ENCODE data around the gene USP26. TPM values are rescaled to one million over a fixed set of nuclear protein-coding genes. Genes with fewer than 3 reads are reported as not detected.

USP26 gene
- polyA plus RNA-seq, 2 of the 4 experiments (the other 2 are of a cell fraction) = not detected

GRCh38 chrX:133053861-133054598, 42.9 kb downstream of the USP26 start:
- H3K4me3 ChIP-seq = no peak overlapping the region
- ATAC-seq = no peak
- no peak for TF ChIP-seq HOXA7 (CRISPR knock-in tag; IDR thresholded peaks at IDR 0.05)
- no peak for TF ChIP-seq EHF (CRISPR knock-in tag; IDR thresholded peaks at IDR 0.05)
- no peak for TF ChIP-seq ZFP36 (IDR thresholded peaks at IDR 0.05; ENCODE audit: borderline replicate concordance, partially characterized antibody)
- no peak for TF ChIP-seq HOXB5 (CRISPR knock-in tag; IDR thresholded peaks at IDR 0.05)
- no peak for TF ChIP-seq MAZ (IDR thresholded peaks at IDR 0.05; ENCODE audit: borderline replicate concordance, low read depth, low read length)
- no peak for TF ChIP-seq ELK1 (IDR thresholded peaks at IDR 0.05; ENCODE audit: low read depth, low read length)
- TF ChIP-seq RCOR1 (IDR thresholded peaks at IDR 0.05; ENCODE audit: low read depth, low read length) = no peak
- TF ChIP-seq HEYL (CRISPR knock-in tag; IDR thresholded peaks at IDR 0.05) = no peak
- no peak for TF ChIP-seq TP53 (CRISPR knock-in tag; IDR thresholded peaks at IDR 0.05)
- TF ChIP-seq JUN (IDR thresholded peaks at IDR 0.05) = no peak
- no peak for TF ChIP-seq EHMT2 (IDR thresholded peaks at IDR 0.05; ENCODE audit: low read depth)
- TF ChIP-seq HOXB13 (CRISPR knock-in tag; IDR thresholded peaks at IDR 0.05; ENCODE audit: low read depth) = no peak
- TF ChIP-seq SREBF2 (IDR thresholded peaks at IDR 0.05) = no peak
- no peak for TF ChIP-seq KDM1A (IDR thresholded peaks at IDR 0.05; ENCODE audit: low read depth)
- TF ChIP-seq BCL3 (IDR thresholded peaks at IDR 0.05) = no peak
- TF ChIP-seq FOSL2 (IDR thresholded peaks at IDR 0.05) = no peak
- TF ChIP-seq FOSL2 (CRISPR knock-in tag; IDR thresholded peaks at IDR 0.05) = no peak
- TF ChIP-seq, protein P1, sequence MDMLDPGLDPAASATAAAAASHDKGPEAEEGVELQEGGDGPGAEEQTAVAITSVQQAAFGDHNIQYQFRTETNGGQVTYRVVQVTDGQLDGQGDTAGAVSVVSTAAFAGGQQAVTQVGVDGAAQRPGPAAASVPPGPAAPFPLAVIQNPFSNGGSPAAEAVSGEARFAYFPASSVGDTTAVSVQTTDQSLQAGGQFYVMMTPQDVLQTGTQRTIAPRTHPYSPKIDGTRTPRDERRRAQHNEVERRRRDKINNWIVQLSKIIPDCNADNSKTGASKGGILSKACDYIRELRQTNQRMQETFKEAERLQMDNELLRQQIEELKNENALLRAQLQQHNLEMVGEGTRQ (IDR thresholded peaks at IDR 0.05) = no peak
- TF ChIP-seq FOSB (CRISPR knock-in tag; IDR thresholded peaks at IDR 0.05) = no peak
- no peak for DNase-seq (ENCODE audit: low read depth in 1 of 2, low spot score in 1 of 2)
- WGBS (ENCODE audit: missing lambda C conversion rate) = 7% methylated on average over 3 of the region's 3 CpGs
- H3K9me3 ChIP-seq = no peaks in the 10 kb centered on the region
- H3K4me2 ChIP-seq = no peak overlapping the region
- ChIA-PET POLR2A (no interaction called here), CTCF (interaction anchor here (0.7 kb wide), 1 partner anchor 49 kb away, joined by 3 read pairs; no protein-coding TSS in a partner anchor)
- FAIRE-seq = no peak
- no peak overlapping the region for H3K27ac ChIP-seq
- no peaks in the 10 kb centered on the region for H3K4me1 ChIP-seq

GRCh38 chrX:133048751-133049150, 48.2 kb downstream of the USP26 start:
- ATAC-seq = no peak
- Histone ChIP-seq H3K4me1 (no peaks in the 10 kb centered on the region), H3K4me3 (no peak overlapping the region), H3K9me3 (no peaks in the 10 kb centered on the region), H3K27ac (no peak overlapping the region), H3K4me2 (no peak overlapping the region)
- FAIRE-seq = no peak
- ChIA-PET CTCF (interaction anchor here (1.1 kb wide), 1 partner anchor 622 kb away, joined by 3 read pairs; no protein-coding TSS in a partner anchor), POLR2A (no interaction called here)
- TF ChIP-seq CTCF (IDR thresholded peaks at IDR 0.05) = no peak
- no peak for TF ChIP-seq HEYL (CRISPR knock-in tag; IDR thresholded peaks at IDR 0.05)
- TF ChIP-seq BHLHE40 (IDR thresholded peaks at IDR 0.05; ENCODE audit: low read depth, low read length) = no peak
- no peak for TF ChIP-seq ESRRA (IDR thresholded peaks at IDR 0.05; ENCODE audit: borderline replicate concordance, low read length)
- no peak for TF ChIP-seq SMC3 (IDR thresholded peaks at IDR 0.05)
- TF ChIP-seq CHD2 (IDR thresholded peaks at IDR 0.05; ENCODE audit: low read length, partially characterized antibody) = no peak
- TF ChIP-seq FOSL2 (IDR thresholded peaks at IDR 0.05) = no peak
- no peak for TF ChIP-seq FOSL2 (CRISPR knock-in tag; IDR thresholded peaks at IDR 0.05)
- TF ChIP-seq RAD21 (conservative IDR thresholded peaks at IDR 0.05 in 1 of 2, IDR thresholded peaks at IDR 0.05 in 1 of 2) = no peak
- TF ChIP-seq PHF8 (IDR thresholded peaks at IDR 0.05; ENCODE audit: borderline replicate concordance, low read depth) = no peak
- no peak for DNase-seq (ENCODE audit: low read depth in 1 of 2, low spot score in 1 of 2)
- 41% methylated on average over 3 of the region's 5 CpGs for WGBS (ENCODE audit: missing lambda C conversion rate)
